B cell (primary cell): ENCODE data around the gene NOL4L.

Experiments used
- CTCF ChIP-seq: fragments of 200-600 bp; IDR thresholded peaks from one replicate; pipeline ENCODE4 v1.8.0; 2022; ENCODE audit warnings: antibody characterized with exemption, mild to moderate bottlenecking
- EZH2 ChIP-seq: IDR thresholded peaks from 2 replicates; pipeline ENCODE4 v1.6.1; 2012; ENCODE audit warnings: borderline replicate concordance, low read depth, mild to moderate bottlenecking, moderate library complexity, low read length; ENCODE audit not compliant: insufficient read depth, poor library complexity, severe bottlenecking

- TF ChIP-seq CTCF (no peak), EZH2 (no peak)
These were observed 64.3 kb downstream of the NOL4L start for GRCh38 chr20:32520927-32521203.
